DMS 273 treated with DMSO at 0.1 percent for 48 hours (cell line): ENCODE measurements around the gene BICDL2.
"Not testable (repeated sequence)": the region's sequence is repeated elsewhere in the genome, so short reads cannot be mapped to it uniquely, and the experiment has no call there.

ENCODE experiments used
- DNase-seq: peaks from one replicate; lab custom pipeline; 2025; lab: John Stamatoyannopoulos, UW

Gene BICDL2, protein sequence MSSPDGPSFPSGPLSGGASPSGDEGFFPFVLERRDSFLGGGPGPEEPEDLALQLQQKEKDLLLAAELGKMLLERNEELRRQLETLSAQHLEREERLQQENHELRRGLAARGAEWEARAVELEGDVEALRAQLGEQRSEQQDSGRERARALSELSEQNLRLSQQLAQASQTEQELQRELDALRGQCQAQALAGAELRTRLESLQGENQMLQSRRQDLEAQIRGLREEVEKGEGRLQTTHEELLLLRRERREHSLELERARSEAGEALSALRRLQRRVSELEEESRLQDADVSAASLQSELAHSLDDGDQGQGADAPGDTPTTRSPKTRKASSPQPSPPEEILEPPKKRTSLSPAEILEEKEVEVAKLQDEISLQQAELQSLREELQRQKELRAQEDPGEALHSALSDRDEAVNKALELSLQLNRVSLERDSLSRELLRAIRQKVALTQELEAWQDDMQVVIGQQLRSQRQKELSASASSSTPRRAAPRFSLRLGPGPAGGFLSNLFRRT

DNA sequence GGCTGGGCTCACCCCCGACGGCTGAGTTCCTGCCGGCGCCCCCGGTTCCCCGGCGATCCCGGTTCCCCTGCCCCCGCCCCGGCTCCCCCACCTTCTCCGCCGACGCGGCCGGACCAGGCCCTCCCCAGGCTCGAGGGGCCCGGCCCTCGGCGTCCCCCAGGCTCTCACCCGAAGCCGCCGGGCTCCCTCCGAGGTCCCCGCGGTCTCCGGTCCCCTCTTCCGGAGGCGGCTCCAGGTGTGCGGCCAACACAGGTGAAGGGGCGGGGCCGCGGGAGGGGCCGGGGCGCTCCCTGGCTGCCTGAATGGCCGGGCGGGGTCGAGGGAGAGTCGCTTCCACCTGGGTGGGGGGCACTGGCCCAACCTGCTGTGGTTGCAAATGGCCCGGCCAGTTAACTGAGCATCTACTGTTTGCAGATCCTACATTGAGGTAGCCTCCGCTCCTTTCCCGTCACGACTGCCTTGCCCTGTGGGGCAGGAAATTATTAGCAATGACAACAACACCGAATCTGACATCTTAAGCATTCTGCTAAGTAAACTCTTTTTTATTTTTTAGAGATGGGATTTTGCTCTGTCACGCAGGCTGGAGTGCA, at the start of gene BICDL2:
TSS of gene BICDL2 (minus strand) at position 219 of the 590 bp plus-strand sequence. CDS start 1,448 bp downstream, outside the sequence.
- DNase-seq: no peak

DNA sequence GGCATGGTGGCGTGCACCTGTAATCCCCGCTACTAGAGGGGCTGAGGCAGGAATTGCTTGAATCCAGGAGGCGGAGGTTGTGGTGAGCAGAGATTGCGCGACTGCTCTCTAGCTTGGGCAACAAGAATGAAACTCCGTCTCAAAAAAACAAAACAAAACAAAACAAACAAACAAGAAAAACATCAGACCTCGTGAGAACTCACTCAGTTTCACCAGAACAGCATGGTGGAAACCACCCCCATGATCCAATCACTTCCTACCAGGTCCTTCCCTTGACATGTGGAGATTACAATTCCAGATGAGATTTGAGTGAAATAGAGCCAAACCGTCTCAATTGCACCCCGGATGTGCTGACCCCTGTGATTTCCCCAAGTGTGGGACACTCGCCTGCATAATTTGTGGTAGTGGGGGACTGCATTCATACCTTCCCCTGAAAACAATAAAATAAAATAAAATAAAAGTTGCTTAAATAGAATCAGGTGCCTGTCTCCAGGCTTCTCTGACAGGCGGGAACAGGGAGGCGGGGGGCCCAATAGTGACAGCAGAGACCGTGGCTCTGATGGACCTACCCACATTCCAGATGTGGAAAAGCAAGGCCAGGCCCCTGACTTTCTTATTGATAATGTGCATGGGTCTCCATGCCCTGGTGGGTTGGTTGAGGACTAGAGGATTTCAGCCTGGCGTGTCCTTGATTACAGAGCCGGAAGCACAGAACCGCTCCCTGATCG, 49.3 kb upstream of the BICDL2 start:
- DNase-seq: no peak

DNA sequence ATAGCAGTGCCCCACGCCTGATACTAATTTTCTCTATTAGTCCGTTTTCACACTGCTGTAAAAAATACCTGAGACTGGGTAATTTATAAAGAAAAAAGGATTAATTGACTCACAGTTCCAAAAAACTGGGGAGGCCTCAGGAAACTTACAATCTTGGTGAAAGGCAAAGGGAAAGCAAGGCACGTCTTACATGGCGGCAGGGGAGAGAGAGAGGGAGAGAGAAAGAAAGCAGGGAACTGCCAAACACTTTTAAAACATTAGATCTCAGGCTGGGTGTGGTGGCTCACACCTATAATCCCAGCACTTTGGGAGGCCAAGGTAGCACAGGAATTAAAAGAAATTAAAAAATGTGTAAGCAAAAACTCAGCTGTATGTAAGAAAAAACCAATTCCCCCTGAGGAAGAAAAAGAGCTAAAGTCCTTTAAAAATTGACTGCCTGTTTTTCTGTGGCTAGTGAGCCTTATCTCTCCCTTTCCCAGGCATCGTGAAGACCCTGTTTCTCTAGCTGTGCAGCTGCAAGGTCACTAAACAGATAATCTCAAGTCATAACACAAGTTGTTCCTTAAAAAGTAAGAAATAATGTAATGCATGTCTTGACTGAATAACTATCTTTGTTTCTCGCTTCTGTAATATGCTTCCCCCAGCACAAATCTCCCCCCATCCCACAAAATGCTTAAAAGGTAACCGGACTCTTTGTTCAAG, 48.4 kb upstream of the BICDL2 start:
- no peak for DNase-seq

DNA sequence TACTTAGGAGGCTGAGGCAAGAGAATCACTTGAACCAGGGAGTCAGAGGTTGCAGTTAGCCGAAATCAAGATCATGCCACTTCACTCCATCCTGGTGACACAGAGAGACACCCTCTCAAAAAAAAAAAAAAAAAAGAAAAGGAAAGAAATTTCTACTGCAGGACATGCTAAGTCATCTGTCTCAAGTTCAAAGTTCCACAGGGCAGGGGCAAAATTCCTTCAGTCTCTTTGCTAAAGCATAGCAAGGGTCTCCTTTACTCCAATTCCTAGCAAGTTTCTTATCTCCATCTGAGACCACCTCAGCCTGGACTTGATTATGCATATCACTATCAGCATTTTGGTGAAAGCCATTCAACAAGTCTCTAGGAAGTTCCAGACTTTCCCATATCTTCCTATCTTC, 47.7 kb upstream of the BICDL2 start:
- DNase-seq: no peak

DNA sequence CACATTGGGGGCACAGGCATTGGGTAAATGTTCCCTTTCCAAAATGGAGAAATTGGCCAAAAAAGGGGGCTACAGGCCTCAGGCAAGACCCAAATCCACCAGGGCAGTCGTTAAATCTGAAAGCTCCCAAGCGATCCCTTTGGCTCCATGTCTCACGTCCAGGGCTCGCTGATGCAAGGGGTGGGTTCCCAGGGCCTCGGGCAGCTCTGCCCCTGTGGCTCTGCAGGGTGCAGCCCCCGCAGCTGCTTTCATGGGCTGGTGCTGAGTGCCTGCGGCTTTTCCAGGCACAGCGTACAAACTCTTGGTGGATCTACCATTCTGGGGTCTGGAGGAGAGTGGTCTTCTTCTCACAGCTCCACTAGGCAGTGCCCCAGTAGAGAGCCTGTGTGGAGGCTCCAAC, 46.7 kb upstream of the BICDL2 start:
- not testable (repeated sequence) for DNase-seq

DNA sequence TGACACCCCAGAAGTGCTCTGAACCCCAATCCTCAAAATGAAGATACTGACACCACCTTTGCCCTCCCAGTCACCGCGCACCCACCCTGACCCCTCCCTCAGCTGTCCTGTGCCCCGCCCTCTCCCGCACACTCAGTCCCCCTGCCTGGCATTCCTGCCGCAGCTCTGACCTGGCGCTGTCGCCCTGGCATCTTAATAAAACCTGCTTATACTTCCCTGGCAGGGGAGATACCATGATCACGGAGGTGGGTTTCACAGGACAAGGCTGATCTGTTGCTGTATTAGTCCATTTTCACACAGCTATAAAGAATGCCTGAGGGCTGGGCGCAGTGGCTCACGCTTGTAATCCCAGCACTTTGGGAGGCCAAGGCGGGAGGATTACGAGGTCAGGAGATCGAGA, 45.2 kb upstream of the BICDL2 start:
- DNase-seq: not testable (repeated sequence)

DNA sequence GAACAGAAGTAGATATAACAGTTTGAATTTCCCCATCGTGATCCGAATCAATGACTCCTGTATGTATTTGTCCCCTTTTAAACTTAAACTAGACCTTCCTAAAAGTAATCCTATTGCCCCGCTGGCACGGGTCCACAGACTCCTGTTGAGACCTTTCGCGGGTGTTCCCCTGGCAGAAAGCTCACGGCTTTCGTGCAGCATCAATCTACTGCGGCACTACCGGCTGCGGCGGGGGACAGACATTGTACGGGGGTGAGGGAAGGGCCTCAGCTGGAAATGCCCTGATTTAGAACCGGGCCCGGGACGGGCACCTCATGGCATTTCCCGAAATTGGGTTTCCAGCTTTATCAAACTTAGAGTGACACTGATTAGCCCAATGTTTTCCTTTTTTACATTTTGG, 43.3 kb upstream of the BICDL2 start:
- DNase-seq: no peak

DNA sequence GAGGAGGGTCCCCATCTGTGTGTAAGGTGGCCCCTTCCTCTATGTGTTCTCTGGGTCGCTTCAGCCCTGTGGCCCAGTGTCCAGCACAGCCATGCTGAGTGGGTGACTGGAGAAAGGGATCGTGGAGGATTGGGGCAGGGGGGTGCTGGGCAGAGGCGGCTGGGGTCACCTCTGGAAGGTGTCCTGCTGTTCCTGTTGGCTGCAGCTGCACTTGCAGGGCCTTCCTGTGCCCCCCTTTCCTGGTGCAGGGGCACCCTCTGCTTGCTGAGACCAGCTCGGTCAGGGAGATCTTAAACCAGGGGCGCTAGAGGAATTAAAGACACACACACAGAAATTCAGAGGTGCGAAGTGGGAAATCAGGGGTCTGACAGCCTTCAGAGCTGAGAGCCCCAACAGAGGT, 39.8 kb upstream of the BICDL2 start:
- no peak for DNase-seq

DNA sequence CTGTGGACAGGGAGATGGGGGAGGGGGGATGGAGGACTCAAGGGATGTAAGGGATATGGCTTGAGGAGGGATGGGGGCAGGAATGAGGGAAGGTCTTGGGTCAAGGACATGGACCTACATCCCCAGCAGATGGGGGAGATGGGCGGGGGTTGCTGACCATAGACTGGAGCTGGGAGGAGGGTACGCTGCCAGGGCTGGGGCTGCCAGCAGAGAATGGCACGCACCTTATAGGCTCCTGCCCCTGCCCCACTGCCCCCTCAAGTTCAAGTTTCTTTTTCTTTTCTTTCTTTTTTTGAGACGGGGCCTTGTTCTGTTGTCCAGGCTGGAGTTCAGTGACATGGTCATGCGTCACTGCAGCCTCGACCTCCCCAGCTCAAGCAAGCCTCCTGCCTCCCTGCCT, 39.2 kb upstream of the BICDL2 start:
- not testable (repeated sequence) for DNase-seq

DNA sequence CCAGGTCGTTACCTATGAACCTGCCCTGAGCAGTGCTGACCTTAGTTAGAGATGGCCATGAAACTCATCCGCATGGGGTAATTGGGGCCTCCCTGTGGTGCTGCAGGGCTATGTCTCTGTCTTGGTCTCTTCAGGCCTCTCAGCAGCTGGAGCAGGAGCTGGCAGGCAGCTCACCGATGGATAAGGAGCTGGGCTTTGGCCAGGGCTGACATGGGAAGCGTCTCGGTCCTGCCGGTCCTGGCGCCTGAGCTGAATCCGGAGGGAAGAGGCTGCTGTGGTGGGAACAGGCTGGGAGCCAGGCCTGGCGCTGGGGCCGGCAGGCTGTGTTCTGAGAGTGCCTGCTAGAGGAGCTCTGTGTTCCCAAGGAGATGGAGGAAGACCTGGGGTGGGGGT, 38.8 kb upstream of the BICDL2 start:
- DNase-seq: no peak

DNA sequence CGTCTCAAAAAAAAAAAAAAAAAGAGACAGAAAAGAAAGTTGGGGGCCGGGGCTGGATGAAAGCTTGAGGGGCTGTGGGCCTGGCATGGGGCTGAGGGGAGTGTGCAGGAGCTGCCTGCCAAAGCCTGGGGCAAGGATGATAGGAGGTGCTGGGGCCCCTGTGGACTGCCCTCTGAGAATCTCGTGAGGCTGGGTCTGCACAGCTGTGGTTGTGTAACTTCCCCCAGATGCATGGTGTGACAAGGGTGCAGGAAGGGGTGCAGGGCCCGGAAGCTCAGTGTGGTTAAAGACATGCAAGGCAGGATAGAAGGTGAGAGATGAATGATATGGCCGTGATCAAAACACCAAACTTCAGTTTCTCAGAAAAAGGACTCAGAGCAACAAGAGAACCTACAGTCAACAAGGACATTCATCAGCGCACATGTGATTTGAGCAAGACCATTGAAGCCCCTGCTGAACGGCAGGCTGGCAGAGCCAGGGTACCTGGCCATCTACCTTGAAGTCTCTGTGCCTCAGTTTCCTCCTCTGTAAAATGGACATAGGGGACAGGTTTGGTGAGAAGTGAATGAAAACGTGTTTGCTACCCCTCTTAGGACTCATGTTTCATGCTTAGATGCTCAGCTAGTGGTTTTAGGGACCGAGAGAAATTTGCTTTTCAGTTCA, 38.2 kb upstream of the BICDL2 start:
- no peak for DNase-seq

DNA sequence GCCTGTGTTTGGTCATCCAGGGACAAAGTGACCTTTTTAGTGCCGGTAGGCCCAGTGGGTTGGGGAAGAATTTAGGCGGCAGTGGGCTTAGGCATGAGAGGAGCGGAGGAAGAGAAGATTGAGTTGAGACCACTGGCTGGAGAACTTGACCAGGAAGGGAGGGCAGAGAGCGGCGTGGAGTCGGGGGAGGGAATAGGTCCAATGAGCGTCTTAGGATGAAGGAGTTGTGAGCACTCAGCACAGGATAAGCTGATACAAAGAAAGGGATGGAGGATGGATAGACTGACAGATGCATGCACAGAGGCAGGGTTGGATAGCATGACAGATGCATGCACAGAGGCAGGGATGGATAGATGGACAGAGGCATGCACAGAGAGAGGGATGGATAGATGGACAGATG, 36.7 kb upstream of the BICDL2 start:
- DNase-seq: no peak

DNA sequence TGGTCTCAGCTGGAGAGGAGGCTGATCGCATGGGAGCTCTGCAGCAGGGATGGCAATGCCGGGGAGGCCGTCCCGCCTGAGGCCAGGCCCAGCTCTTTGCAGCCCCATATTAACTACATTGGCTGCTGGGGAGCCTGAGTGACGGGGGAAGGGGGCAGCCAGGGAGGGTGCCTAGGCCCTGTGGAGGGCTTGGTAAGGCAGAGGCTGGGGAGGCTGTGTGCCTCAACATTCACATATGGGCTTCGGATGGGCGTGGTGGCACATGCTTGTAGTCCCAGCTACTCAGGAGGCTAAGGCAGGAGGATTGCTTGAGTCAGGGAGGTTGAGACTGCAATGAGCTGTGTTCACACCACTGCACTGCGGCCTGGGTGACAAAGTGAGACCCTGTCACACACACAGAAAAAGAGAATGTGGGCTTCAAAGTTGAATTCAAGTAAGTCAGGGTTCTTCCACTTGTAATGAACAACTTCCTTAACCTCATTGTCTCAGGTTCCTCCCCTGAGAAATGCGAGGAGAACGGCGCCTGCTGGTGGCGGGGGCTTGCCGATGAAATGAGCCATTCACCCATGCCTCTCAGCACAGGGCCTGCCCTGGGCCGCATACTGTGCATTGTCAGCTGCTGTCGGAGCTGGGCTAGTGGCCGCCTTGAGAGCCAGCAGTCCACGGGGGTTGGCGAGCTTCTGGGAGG, 36.0 kb upstream of the BICDL2 start:
- DNase-seq: not testable (repeated sequence)

DNA sequence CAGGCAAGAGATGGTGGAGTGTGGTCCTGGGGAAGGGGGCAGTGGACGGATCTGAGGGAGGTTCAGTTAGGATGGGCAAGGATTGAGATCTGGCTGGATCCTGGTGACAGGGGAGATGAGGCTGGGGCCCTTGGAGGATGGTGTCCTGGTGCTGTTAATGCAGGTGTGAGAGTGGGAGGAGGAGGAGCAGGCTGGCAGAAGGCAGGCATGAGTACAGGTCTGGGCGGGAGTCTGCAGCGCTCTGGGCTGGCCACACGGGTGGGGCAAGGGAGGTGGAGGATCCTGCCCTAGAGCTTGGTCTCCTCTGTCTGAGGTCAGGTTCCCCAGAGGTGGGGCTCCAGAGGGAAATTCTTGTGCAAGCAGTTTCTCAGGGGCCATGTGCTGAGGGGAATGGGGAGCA, 35.4 kb upstream of the BICDL2 start:
- DNase-seq: not testable (repeated sequence)

DNA sequence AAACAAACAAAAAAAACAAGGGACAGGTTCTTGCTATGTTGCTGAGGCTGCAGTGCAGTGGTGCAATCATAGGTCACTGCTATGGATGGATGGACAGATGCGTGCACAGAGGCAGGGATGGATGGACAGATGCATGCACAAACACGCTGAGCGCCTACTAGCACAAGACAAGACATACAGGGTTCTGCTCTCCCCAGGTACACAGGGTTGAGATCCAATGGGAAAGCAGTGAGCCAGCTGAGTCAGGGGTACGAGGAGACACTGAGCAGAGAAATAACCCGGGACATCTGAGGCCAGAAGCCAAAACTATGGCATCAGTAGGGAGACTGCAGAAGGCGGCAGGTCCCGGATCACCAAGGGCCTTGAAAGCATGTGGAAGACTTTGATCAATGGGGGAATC, 34.9 kb upstream of the BICDL2 start:
- no peak for DNase-seq

DNA sequence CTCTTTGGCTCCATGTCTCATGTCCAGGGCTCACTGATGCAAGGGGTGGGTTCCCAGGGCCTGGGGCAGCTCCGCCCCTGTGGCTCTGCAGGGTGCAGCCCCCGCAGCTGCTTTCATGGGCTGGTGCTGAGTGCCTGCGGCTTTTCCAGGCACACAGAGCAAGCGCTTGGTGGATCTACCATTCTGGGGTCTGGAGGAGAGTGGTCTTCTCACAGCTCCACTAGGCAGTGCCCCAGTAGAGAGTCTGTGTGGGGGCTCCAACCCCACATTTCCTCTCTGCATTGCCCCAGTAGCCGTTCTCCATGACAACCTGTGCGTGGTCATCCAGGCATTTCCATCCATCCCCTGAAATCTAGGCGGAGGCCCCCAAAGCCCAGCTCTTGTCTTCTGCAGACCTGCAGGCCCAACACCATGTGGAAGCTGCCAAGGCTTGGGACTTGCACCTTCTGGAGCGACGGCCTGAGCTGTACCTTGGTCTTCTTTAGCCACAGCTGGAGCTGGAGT, 33.9 kb upstream of the BICDL2 start:
- no peak for DNase-seq

DNA sequence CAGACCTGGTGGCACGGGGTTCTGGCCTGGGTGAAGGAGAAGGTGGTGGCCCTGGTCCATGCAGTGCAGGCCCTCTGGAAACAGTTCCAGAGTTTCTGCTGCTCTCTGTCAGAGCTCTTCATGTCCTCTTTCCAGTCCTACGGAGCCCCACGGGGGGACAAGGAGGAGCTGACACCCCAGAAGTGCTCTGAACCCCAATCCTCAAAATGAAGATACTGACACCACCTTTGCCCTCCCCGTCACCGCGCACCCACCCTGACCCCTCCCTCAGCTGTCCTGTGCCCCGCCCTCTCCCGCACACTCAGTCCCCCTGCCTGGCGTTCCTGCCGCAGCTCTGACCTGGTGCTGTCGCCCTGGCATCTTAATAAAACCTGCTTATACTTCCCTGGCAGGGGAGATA, 32.4 kb upstream of the BICDL2 start:
- DNase-seq: not testable (repeated sequence)

DNA sequence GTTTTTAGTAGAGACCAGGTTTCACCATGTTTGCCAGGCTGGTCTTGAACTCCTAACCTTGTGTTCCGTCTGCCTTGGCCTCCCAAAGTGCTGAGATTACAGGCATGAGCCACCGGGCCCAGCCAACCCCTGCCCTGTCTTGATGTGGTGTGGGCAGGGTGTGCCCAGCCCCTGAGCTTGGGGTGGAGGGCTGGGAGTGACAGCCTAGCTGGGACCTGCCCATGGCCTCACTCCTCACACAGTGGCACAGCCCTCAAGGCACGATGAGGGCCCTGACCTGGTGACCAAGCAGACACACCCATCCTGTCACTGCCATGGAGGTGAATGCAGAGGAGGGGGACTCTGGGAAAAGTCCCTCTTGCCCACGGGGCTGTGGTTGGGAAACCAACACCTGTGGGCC, 31.7 kb upstream of the BICDL2 start:
- no peak for DNase-seq

DNA sequence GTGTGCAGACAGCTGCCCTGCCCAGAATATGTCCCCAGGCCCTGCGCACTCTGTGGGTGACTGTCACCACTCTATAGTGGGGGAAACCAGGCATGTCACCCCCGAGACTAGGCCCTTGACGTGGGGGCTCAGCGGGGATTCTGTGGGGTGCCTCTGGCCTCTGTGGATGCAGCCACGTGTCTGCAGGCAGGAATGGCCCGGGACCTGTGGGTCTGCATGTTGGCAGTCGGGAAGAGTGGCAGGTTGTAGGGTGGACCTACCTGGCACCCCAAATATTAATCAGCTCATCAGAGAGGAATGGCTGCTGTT, 29.6 kb upstream of the BICDL2 start:
- DNase-seq: no peak

DNA sequence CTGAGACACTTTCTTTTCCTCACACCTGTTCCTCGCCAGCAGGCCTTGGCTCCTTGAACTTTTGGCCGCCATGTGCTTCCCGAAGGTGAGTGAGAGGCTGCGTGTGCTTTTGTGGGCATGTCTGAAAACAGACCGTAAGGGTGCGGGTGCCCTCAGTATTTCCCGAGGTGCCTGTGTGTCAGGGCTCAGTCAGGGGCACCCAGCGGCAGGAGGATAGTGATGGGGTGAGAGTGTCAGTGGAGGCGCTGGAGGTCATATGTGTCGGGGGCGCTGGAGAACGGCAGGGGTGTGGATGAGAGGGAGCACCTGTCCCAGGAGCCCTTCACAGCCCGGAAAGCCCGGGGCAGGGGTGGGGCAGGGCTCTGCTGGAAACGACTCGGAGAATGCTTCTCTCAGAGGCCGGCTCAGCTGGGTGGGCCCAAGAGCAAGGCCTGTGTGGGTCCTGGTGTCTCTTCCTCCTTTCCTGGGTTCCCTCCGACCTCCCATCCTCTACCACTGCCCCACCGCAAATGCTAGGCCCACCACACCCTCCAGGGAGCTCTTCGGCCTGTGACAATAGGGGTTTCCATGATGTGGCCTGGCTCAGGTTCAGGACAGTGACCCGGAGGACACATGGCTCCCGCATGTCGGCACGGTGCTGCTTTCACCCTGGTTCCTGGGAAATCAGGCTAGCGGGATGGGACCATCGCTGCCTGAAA, 29.1 kb upstream of the BICDL2 start:
- DNase-seq: no peak
